ENCODE measurements around the gene OR1F1. TPM values are rescaled to one million over a fixed set of nuclear protein-coding genes. Genes with fewer than 3 reads are reported as not detected.
"Not testable (repeated sequence)": the region's sequence is repeated elsewhere in the genome, so short reads cannot be mapped to it uniquely, and the experiment has no call there.

OR1F1 gene
- total and polyA plus RNA-seq, 2 donors (not counting 1 experiment from before 2014, with no cell fraction given): 0.23 TPM; not detected in 1

- Histone ChIP-seq H3K4me1 (ENCODE audit: control insufficient read depth, extremely low read depth, insufficient read depth, low read length) (no peaks in the 10 kb centered on the region), H3K9me3 (ENCODE audit: control insufficient read depth, insufficient read depth, low read depth, low read length) (no peaks in the 10 kb centered on the region), H3K79me2 (ENCODE audit: control insufficient read depth, insufficient read depth, low read length) (no peaks in the 10 kb centered on the region), H3K27me3 (ENCODE audit: control insufficient read depth, insufficient read depth, low read length) (peaks cover 3% of the 10 kb centered on the region), H3K4me3 (replicated peaks in 1 of 4; ENCODE audit: control extremely low read depth in 1 of 4, insufficient read depth in 1 of 4, low read depth in 3 of 4, low read length in 4 of 4) (no peak overlapping the region), H3K36me3 (ENCODE audit: control insufficient read depth, insufficient read depth, low read length) (no peaks in the 10 kb centered on the region), H2AFZ (ENCODE audit: low read length) (no peak overlapping the region), H4K20me1 (ENCODE audit: control insufficient read depth, extremely low read depth, insufficient read depth, low read length) (no peaks in the 10 kb centered on the region), H3K27ac (ENCODE audit: insufficient read depth, low read length) (no peak overlapping the region), H3K9ac (ENCODE audit: insufficient read depth, low read length) (no peak overlapping the region), H3K4me2 (ENCODE audit: extremely low read depth, insufficient read depth, low read length) (no peak overlapping the region)
- no peak for TF ChIP-seq EZH2 (IDR thresholded peaks at IDR 0.05; ENCODE audit: low read length, missing control alignments)
- TF ChIP-seq, protein P1, sequence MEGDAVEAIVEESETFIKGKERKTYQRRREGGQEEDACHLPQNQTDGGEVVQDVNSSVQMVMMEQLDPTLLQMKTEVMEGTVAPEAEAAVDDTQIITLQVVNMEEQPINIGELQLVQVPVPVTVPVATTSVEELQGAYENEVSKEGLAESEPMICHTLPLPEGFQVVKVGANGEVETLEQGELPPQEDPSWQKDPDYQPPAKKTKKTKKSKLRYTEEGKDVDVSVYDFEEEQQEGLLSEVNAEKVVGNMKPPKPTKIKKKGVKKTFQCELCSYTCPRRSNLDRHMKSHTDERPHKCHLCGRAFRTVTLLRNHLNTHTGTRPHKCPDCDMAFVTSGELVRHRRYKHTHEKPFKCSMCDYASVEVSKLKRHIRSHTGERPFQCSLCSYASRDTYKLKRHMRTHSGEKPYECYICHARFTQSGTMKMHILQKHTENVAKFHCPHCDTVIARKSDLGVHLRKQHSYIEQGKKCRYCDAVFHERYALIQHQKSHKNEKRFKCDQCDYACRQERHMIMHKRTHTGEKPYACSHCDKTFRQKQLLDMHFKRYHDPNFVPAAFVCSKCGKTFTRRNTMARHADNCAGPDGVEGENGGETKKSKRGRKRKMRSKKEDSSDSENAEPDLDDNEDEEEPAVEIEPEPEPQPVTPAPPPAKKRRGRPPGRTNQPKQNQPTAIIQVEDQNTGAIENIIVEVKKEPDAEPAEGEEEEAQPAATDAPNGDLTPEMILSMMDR (conservative IDR thresholded peaks at IDR 0.05 in 1 of 2, IDR thresholded peaks at IDR 0.05 in 1 of 2; ENCODE audit: low read depth in 1 of 2, low read length in 2 of 2): no peak
- DNase-seq (ENCODE audit: low read depth in 2 of 2): no peak
Measured at GRCh38 chr16:3198334-3199072, 10.5 kb downstream of the OR1F1 start.

DNA sequence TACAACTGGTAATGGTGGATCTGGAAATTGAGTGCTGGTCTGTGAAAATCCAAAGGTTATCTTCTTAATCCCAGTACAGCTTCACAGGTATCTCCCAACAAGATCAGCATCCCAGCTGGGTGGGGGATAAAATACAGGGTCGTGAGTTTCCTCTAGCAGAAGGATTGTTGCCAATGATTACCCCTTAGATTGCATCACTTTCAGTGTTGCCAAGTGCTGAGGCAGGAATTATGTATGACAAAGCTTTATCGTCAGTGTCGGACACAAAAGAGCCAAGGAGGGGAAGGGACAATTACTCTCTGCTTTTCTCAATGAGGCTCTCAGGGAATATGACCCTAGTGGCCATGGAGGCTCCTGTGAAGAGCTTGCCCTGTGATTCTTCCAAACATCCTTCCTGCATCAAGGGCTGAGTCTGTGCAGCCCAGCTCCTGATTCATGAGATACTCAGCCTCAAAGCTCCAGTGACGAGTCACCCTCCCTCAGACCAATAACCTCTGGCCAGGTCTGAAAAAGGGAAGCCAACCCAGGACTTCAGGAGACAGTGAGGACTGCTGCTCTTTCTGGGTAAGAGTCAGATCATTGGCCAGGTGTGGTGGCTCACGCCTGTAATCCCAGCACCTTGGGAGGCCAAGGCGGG is 15.0 kb downstream of the OR1F1 start:
- TF ChIP-seq, protein P1 (conservative IDR thresholded peaks at IDR 0.05 in 1 of 2, IDR thresholded peaks at IDR 0.05 in 1 of 2; ENCODE audit: low read depth in 1 of 2, low read length in 2 of 2): no peak
- TF ChIP-seq EZH2 (IDR thresholded peaks at IDR 0.05; ENCODE audit: low read length, missing control alignments): no peak
- Histone ChIP-seq H3K4me3 (replicated peaks in 1 of 4; ENCODE audit: control extremely low read depth in 1 of 4, insufficient read depth in 1 of 4, low read depth in 3 of 4, low read length in 4 of 4) (no peak overlapping the region), H4K20me1 (ENCODE audit: control insufficient read depth, extremely low read depth, insufficient read depth, low read length) (no peaks in the 10 kb centered on the region), H3K79me2 (ENCODE audit: control insufficient read depth, insufficient read depth, low read length) (no peaks in the 10 kb centered on the region), H3K27me3 (ENCODE audit: control insufficient read depth, insufficient read depth, low read length) (peaks cover 2% of the 10 kb centered on the region), H3K27ac (ENCODE audit: insufficient read depth, low read length) (no peak overlapping the region), H3K4me1 (ENCODE audit: control insufficient read depth, extremely low read depth, insufficient read depth, low read length) (no peaks in the 10 kb centered on the region), H3K9ac (ENCODE audit: insufficient read depth, low read length) (no peak overlapping the region), H3K36me3 (ENCODE audit: control insufficient read depth, insufficient read depth, low read length) (no peaks in the 10 kb centered on the region), H2AFZ (ENCODE audit: low read length) (no peak overlapping the region), H3K4me2 (ENCODE audit: extremely low read depth, insufficient read depth, low read length) (no peak overlapping the region), H3K9me3 (ENCODE audit: control insufficient read depth, insufficient read depth, low read depth, low read length) (no peaks in the 10 kb centered on the region)
- no peak for DNase-seq (ENCODE audit: low read depth in 2 of 2)

DNA sequence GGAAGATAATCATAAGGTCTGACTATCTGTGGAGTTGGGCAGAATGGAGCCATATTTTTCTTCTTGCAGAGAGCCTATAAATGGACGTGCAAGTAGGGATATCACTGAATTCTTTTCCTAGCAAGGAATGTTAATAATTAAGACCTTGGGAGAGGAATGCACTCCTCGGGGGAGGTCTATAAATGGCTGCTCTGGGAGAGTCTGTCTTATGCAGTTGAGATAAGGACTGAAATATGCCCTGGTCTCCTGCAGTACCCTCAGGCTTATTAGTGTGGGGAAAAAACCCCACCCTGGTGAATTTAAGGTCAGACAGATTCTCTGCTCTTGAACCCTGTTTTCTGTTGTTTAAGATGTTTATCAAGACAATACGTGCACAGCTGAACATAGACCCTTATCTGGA is 17.9 kb downstream of the OR1F1 start:
- H3K27ac ChIP-seq (ENCODE audit: insufficient read depth, low read length); H4K20me1 ChIP-seq (ENCODE audit: control insufficient read depth, extremely low read depth, insufficient read depth, low read length); H3K4me2 ChIP-seq (ENCODE audit: extremely low read depth, insufficient read depth, low read length); H3K9ac ChIP-seq (ENCODE audit: insufficient read depth, low read length); H3K9me3 ChIP-seq (ENCODE audit: control insufficient read depth, insufficient read depth, low read depth, low read length); H3K27me3 ChIP-seq (ENCODE audit: control insufficient read depth, insufficient read depth, low read length); H3K36me3 ChIP-seq (ENCODE audit: control insufficient read depth, insufficient read depth, low read length); H3K4me3 ChIP-seq (replicated peaks in 1 of 4; ENCODE audit: control extremely low read depth in 1 of 4, insufficient read depth in 1 of 4, low read depth in 3 of 4, low read length in 4 of 4); DNase-seq (ENCODE audit: low read depth in 2 of 2); H3K4me1 ChIP-seq (ENCODE audit: control insufficient read depth, extremely low read depth, insufficient read depth, low read length); H3K79me2 ChIP-seq (ENCODE audit: control insufficient read depth, insufficient read depth, low read length); H2AFZ ChIP-seq (ENCODE audit: low read length): not testable (repeated sequence)

Data from fibroblast of lung (primary cell).